PC-3 (cell line): Measurements from ENCODE around the gene LOXHD1. TPM values are rescaled to one million over a fixed set of nuclear protein-coding genes. Genes with fewer than 3 reads are reported as not detected.
A peak's percentile ranks its signal among the peaks of the same experiment; 100 is the strongest.

Experiments used
- ATAC-seq: fragments of 200-7000 bp; cut with Tn5 transposase; 2 replicates; pipeline ENCODE4 v1.9.1; 2020; ENCODE audit warnings: mild to moderate bottlenecking, moderate library complexity
- BruUV-seq: library from RNA; stranded (reverse); fragments of 400-500 nt; replicated peaks from 2 replicates; lab custom pipeline; 2021; lab: Mats Ljungman, UMichigan
- CTCF ChIA-PET: fragments of 300-600 bp; sonication (Branson Sonifier 250); formaldehyde crosslinking; loops from one replicate; lab custom pipeline; 2022; ENCODE audit warnings: antibody characterized with exemption; lab: Charles Lee
- POLR2A ChIA-PET: fragments of 300-600 bp; sonication (Branson Sonifier 250); formaldehyde crosslinking; loops from one replicate; lab custom pipeline; 2022; ENCODE audit warnings: antibody characterized with exemption; ENCODE audit not compliant: unreplicated experiment; lab: Charles Lee
- DNase-seq: peaks from one replicate; pipeline ENCODE4 v3.0.0-alpha.2; 2015
- H2AFZ ChIP-seq: fragments of 300-600 bp; sonication (generic); 2 replicates; pipeline ENCODE4 v1.6.0; 2016; ENCODE audit warnings: antibody characterized with exemption, low read length
- H3F3A ChIP-seq: fragments of 300-600 bp; sonication (generic); one replicate; pipeline ENCODE4 v1.6.0; 2017; ENCODE audit warnings: antibody characterized with exemption, low read length, control low read depth, mild to moderate bottlenecking; ENCODE audit not compliant: unreplicated experiment
- H3K27ac ChIP-seq: fragments of 300-600 bp; sonication (generic); 2 replicates; pipeline ENCODE4 v1.5.1; 2016; ENCODE audit warnings: mild to moderate bottlenecking, low read length
- H3K27me3 ChIP-seq: fragments of 300-600 bp; sonication (generic); 2 replicates; pipeline ENCODE4 v1.6.1; 2016; ENCODE audit warnings: low read length, mixed read lengths
- H3K36me3 ChIP-seq: fragments of 300-600 bp; sonication (generic); 2 replicates; pipeline ENCODE4 v1.6.1; 2016; ENCODE audit warnings: low read depth, mixed run types, low read length, mixed read lengths
- H3K4me1 ChIP-seq: fragments of 300-600 bp; sonication (generic); 2 replicates; pipeline ENCODE4 v1.5.1; 2016; ENCODE audit warnings: low read length; ENCODE audit not compliant: insufficient read depth
- H3K4me2 ChIP-seq: fragments of 300-600 bp; sonication (generic); 2 replicates; pipeline ENCODE4 v1.6.0; 2016; ENCODE audit warnings: low read length
- H3K4me3 ChIP-seq: fragments of 300-600 bp; sonication (generic); 2 replicates; pipeline ENCODE4 v1.5.1; 2016; ENCODE audit warnings: mild to moderate bottlenecking, low read length, mixed read lengths
- H3K79me2 ChIP-seq: fragments of 300-600 bp; sonication (generic); 2 replicates; pipeline ENCODE4 v1.6.1; 2017; ENCODE audit warnings: low read length, mixed read lengths
- H3K9ac ChIP-seq: fragments of 300-600 bp; sonication (generic); 2 replicates; pipeline ENCODE4 v1.6.0; 2016; ENCODE audit warnings: mild to moderate bottlenecking, low read length
- H3K9me2 ChIP-seq: fragments of 300-600 bp; sonication (generic); replicated peaks from 2 replicates; pipeline ENCODE4 v1.6.1; 2016; ENCODE audit warnings: mixed run types, low read length, mixed read lengths
- H3K9me3 ChIP-seq: fragments of 300-600 bp; sonication (generic); 2 replicates; pipeline ENCODE4 v1.6.1; 2016; ENCODE audit warnings: low read length, mixed read lengths
- H4K20me1 ChIP-seq: fragments of 300-600 bp; sonication (generic); 2 replicates; pipeline ENCODE4 v1.6.1; 2016; ENCODE audit warnings: low read length, mixed read lengths
- EZH2 ChIP-seq: fragments of 300-600 bp; sonication (generic); IDR thresholded peaks from one replicate; pipeline ENCODE4 v1.6.1; 2017; ENCODE audit warnings: antibody characterized with exemption, mild to moderate bottlenecking, low read length; ENCODE audit not compliant: unreplicated experiment
- EZH2phosphoT487 ChIP-seq: fragments of 300-600 bp; sonication (generic); IDR thresholded peaks from 2 replicates; pipeline ENCODE4 v1.6.1; 2018; ENCODE audit warnings: mild to moderate bottlenecking, antibody characterized with exemption, low read length, borderline replicate concordance
- intact Hi-C: fragments of 100-400 bp; cut with micrococcal nuclease; formaldehyde crosslinking; loops from 2 replicates; pipeline ENCODE4 v1.9.0; 2023
- total RNA-seq: library from RNA; depleted of rRNA; stranded (reverse); fragments of >200 nt; gene quantifications from 2 replicates; pipeline ENCODE4 v1.2.3, GENCODE V29; 2014
- TF ChIP-seq, protein P1 (sequence below): fragments of 300-600 bp; sonication (generic); conservative IDR thresholded peaks from 2 replicates; pipeline ENCODE4 v1.5.1; 2017; ENCODE audit warnings: antibody characterized with exemption, low read depth, mild to moderate bottlenecking, low read length

The LOXHD1 gene
- total RNA-seq, 1 experiment from 2014 or later: not detected

DNA sequence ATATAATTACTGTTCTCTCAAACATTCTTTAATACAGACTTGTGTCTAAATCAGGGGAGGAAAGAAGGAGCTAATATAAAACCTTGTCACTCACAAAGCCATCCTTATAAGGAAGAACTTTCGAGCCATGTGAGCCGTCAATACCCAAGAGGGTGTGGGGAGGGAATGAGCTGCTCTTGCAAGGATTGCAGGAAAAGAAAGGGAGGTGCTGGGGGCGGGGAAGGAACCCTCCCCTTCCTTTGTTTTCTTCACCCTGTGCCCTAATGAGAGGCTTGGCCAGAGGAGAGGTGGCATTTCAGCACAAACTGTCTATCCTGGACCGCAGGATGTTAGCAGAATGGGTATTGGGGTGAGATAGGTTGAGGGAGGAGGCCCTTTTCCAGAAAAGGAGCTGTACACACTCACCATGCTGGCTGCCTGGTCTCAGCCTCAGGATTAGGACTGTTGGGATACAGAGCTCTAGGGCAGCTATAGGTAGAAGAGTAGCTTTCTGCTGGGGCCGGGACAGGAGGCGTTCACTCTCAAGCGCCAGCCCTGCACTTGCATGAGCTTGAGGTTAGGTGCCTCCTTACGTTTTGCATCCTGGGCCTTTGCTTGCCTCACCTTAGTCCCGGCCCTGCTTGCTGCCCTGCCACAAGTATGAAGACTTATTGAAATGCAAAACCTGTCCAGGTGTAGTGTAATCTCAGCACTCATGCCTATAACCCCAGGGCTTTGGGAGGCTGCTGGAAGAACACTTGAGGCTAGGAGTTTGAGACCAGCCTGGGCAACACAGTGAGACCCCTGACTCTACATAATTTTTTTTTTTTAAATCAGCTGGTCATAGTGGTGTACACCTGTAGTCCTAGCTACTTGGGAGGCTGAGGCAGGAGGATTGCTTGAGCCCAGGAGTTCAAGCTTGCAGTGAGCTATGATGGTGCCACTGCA, 190.5 kb downstream of the LOXHD1 start:
- intact Hi-C loops: loop anchor here (5.0 kb wide), 2 partner anchors 144 to 184 kb away; no protein-coding TSS in a partner anchor
- ChIA-PET POLR2A (interaction anchor here (0.6 kb wide), 1 partner anchor 1044 kb away, joined by 4 read pairs; no protein-coding TSS in a partner anchor), CTCF (no interaction called here)
- Histone ChIP-seq H4K20me1 (no peaks in the 10 kb centered on the region), H2AFZ (no peak overlapping the region), H3K9me2 (no peaks in the 10 kb centered on the region), H3K9ac (no peak overlapping the region), H3K4me1 (peaks cover 22% of the 10 kb centered on the region), H3K79me2 (no peaks in the 10 kb centered on the region), H3F3A (no peaks in the 10 kb centered on the region), H3K4me2 (no peak overlapping the region), H3K9me3 (no peaks in the 10 kb centered on the region), H3K27ac (no peak overlapping the region), H3K36me3 (no peaks in the 10 kb centered on the region), H3K27me3 (no peaks in the 10 kb centered on the region), H3K4me3 (no peak overlapping the region)
- no TSS peak for BruUV-seq
- TF ChIP-seq, protein P1, sequence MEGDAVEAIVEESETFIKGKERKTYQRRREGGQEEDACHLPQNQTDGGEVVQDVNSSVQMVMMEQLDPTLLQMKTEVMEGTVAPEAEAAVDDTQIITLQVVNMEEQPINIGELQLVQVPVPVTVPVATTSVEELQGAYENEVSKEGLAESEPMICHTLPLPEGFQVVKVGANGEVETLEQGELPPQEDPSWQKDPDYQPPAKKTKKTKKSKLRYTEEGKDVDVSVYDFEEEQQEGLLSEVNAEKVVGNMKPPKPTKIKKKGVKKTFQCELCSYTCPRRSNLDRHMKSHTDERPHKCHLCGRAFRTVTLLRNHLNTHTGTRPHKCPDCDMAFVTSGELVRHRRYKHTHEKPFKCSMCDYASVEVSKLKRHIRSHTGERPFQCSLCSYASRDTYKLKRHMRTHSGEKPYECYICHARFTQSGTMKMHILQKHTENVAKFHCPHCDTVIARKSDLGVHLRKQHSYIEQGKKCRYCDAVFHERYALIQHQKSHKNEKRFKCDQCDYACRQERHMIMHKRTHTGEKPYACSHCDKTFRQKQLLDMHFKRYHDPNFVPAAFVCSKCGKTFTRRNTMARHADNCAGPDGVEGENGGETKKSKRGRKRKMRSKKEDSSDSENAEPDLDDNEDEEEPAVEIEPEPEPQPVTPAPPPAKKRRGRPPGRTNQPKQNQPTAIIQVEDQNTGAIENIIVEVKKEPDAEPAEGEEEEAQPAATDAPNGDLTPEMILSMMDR: no peak
- TF ChIP-seq EZH2 (no peak), EZH2phosphoT487 (no peak)
- DNase-seq: no peak
- no peak for ATAC-seq

DNA sequence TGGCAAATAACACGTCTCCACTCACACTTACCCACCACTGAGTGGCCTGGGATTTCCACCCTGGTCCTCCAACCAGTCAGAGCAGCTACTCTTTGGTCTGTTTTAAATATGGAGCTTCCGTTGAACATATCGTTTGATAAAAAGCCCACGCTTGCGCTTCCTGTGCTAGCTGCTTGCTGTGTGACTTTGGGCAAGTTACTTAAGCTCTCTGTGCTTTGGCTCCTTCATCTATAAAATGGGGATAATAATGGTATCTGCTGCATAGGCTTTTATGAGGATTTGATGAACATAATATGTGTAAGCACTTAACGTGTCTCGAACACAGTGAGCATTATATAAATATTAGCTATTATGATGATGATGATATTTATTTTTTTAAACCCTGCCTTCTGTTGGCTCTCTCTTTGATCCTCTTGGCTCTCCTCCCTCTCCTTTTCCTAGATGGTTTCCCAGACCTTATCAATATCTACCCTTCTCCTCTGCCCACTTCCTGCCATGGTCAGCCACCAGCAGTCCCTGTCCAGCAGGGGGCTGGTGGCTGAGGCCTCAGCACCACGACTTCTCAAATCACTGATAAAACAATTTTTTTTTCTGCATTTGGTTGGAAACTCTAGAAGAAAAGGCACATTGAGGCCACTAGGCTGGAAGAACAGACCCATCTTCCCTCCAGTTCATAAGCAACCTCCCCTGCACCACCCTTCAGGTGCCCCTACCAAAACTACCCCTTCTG, 191.9 kb downstream of the LOXHD1 start:
- Histone ChIP-seq H3K27ac (no peak overlapping the region), H3K27me3 (no peaks in the 10 kb centered on the region), H3K4me1 (peaks cover 20% of the 10 kb centered on the region), H2AFZ (no peak overlapping the region), H3K4me3 (no peak overlapping the region), H3K4me2 (no peak overlapping the region), H3K36me3 (no peaks in the 10 kb centered on the region), H4K20me1 (no peaks in the 10 kb centered on the region), H3F3A (no peaks in the 10 kb centered on the region), H3K9me2 (no peaks in the 10 kb centered on the region), H3K79me2 (no peaks in the 10 kb centered on the region), H3K9ac (no peak overlapping the region), H3K9me3 (no peaks in the 10 kb centered on the region)
- CTCF ChIA-PET: no interaction called here
- no peak for DNase-seq
- BruUV-seq: no TSS peak
- POLR2A ChIA-PET: interaction anchor here (0.6 kb wide), 1 partner anchor 202 kb away, joined by 6 read pairs; no protein-coding TSS in a partner anchor
- no peak for ATAC-seq
- intact Hi-C loops: loop anchor here (5.0 kb wide), 2 partner anchors 143 to 183 kb away; no protein-coding TSS in a partner anchor
- TF ChIP-seq EZH2phosphoT487: no peak
- no peak for TF ChIP-seq EZH2
- TF ChIP-seq, protein P1: peak; percentile 35
